Lower lobe of right lung (tissue), 2 donors: Measurements from ENCODE around the gene FANCC. TPM values are rescaled to one million over a fixed set of nuclear protein-coding genes. Genes with fewer than 3 reads are reported as not detected.

Experiments used
- ATAC-seq, 2 donors: fragments of 200-7000 bp; cut with Tn5 transposase; one replicate each; pipeline ENCODE4 v1.9.1; 2020 to 2022; ENCODE audit warnings: mild to moderate bottlenecking in 2 of 2, moderate library complexity in 2 of 2
- DNase-seq: peaks from one replicate; pipeline ENCODE4 v3.0.0-alpha.2; 2020
- H3K27ac ChIP-seq: fragments of 200-600 bp; one replicate; pipeline ENCODE4 v1.8.0; 2022
- H3K27me3 ChIP-seq: fragments of 200-600 bp; one replicate; pipeline ENCODE4 v1.8.0; 2022; ENCODE audit warnings: low read depth
- H3K36me3 ChIP-seq: fragments of 200-600 bp; one replicate; pipeline ENCODE4 v1.8.0; 2022; ENCODE audit warnings: mild to moderate bottlenecking
- H3K4me1 ChIP-seq: fragments of 200-600 bp; one replicate; pipeline ENCODE4 v1.8.0; 2022
- H3K4me3 ChIP-seq: fragments of 200-600 bp; one replicate; pipeline ENCODE4 v1.8.0; 2022; ENCODE audit warnings: mild to moderate bottlenecking
- H3K9me3 ChIP-seq: fragments of 200-600 bp; one replicate; pipeline ENCODE4 v1.8.0; 2022
- CTCF ChIP-seq: fragments of 200-600 bp; IDR thresholded peaks from one replicate; pipeline ENCODE4 v1.8.0; 2022; ENCODE audit warnings: antibody characterized with exemption, mild to moderate bottlenecking
- intact Hi-C: fragments of 100-400 bp; cut with DNase I; formaldehyde crosslinking; loops from one replicate; pipeline ENCODE4 v1.11.0; 2022
- total RNA-seq: library from RNA; stranded (reverse); fragmentation: NEBNext Ultra II Directional; extraction: Animal tissue kit (Norgen Biotek cat#: 25700); gene quantifications from one replicate; pipeline ENCODE4 v1.2.1, GENCODE V29; 2021
- donor health status: DM: no; HTN: yes; CAD: no; lungs with severe emphysema.

FANCC gene
- total RNA-seq, 1 donor from 2014 or later = 11.3 TPM

GRCh38 chr9:95265960-95266359 is 51.5 kb downstream of the FANCC start:
- intact Hi-C loops = no loop called here
- ATAC-seq = no peak
- H3K4me3 ChIP-seq = no peak overlapping the region

GRCh38 chr9:95264954-95265615 is 52.4 kb downstream of the FANCC start:
- peak; percentile 26 for TF ChIP-seq CTCF
- Histone ChIP-seq H3K9me3 (no peaks in the 10 kb centered on the region), H3K4me3 (no peak overlapping the region), H3K27ac (no peak overlapping the region), H3K27me3 (no peaks in the 10 kb centered on the region), H3K4me1 (no peaks in the 10 kb centered on the region), H3K36me3 (no peaks in the 10 kb centered on the region)
- intact Hi-C loops = no loop called here
- DNase-seq (no peak), ATAC-seq (no peak)

More at GRCh38 chr9:95265960-95266359, 51.5 kb downstream of the FANCC start:
- no peak for DNase-seq
- Histone ChIP-seq H3K27ac (no peak overlapping the region), H3K4me1 (no peaks in the 10 kb centered on the region), H3K36me3 (no peaks in the 10 kb centered on the region), H3K9me3 (no peaks in the 10 kb centered on the region), H3K27me3 (no peaks in the 10 kb centered on the region)
- no peak for TF ChIP-seq CTCF

- no peaks in the 10 kb centered on the region for H3K36me3 ChIP-seq
- ATAC-seq = no peak
Observed at GRCh38 chr9:95261890-95262289, 55.6 kb downstream of the FANCC start.

GRCh38 chr9:95250462-95251221 is 66.9 kb downstream of the FANCC start:
- H3K9me3 ChIP-seq = no peaks in the 10 kb centered on the region
- intact Hi-C loops = no loop called here
- DNase-seq (no peak), ATAC-seq (no peak)
- no peaks in the 10 kb centered on the region for H3K27me3 ChIP-seq
- peaks cover 18% of the 10 kb centered on the region for H3K36me3 ChIP-seq
- no peak overlapping the region for H3K27ac ChIP-seq
- no peak for TF ChIP-seq CTCF
- no peak overlapping the region for H3K4me3 ChIP-seq
- H3K4me1 ChIP-seq = no peaks in the 10 kb centered on the region

More at GRCh38 chr9:95261890-95262289, 55.6 kb downstream of the FANCC start:
- TF ChIP-seq CTCF = no peak
- Histone ChIP-seq H3K9me3 (no peaks in the 10 kb centered on the region), H3K4me3 (no peak overlapping the region), H3K4me1 (no peaks in the 10 kb centered on the region), H3K27me3 (no peaks in the 10 kb centered on the region), H3K27ac (no peak overlapping the region)
- DNase-seq = no peak
- intact Hi-C loops = no loop called here

- H3K4me3 ChIP-seq = no peak overlapping the region
- no peaks in the 10 kb centered on the region for H3K27me3 ChIP-seq
- no peaks in the 10 kb centered on the region for H3K9me3 ChIP-seq
- no peak for DNase-seq
- intact Hi-C loops = no loop called here
- peaks cover 23% of the 10 kb centered on the region for H3K36me3 ChIP-seq
- ATAC-seq = no peak
- no peaks in the 10 kb centered on the region for H3K4me1 ChIP-seq
- H3K27ac ChIP-seq = no peak overlapping the region
- no peak for TF ChIP-seq CTCF
Observed at GRCh38 chr9:95249986-95250385, 67.5 kb downstream of the FANCC start.
